ENCODE measurements around the gene MUC6. TPM values are rescaled to one million over a fixed set of nuclear protein-coding genes. Genes with fewer than 3 reads are reported as not detected.
A peak's percentile ranks its signal among the peaks of the same experiment; 100 is the strongest.

Gene MUC6
- total and polyA plus RNA-seq, 2 of the 8 experiments (the other 6 are each of a cell fraction or from before 2014, with no cell fraction given), result not detected

GRCh38 chr11:1053121-1053901, 16.8 kb upstream of the MUC6 start:
- Histone ChIP-seq H3K23ac (ENCODE audit: insufficient read length) (no peak overlapping the region), H2AFZ (ENCODE audit: low read length) (no peak overlapping the region), H2BK5ac (ENCODE audit: low read depth, low read length) (no peak overlapping the region), H3K9ac (replicated peaks in 1 of 4; ENCODE audit: extremely low read depth in 1 of 4, low read depth in 3 of 4, low read length in 3 of 4) (no peak overlapping the region), H3K4me3 (ENCODE audit: extremely low read depth in 1 of 4, insufficient read depth in 2 of 4, low read depth in 3 of 4, low read length in 4 of 4) (no peak overlapping the region), H4K5ac (ENCODE audit: insufficient read length, low read depth, low read length) (no peak overlapping the region), H3K56ac (replicated peaks; ENCODE audit: insufficient read length, low read depth, low read length) (no peak overlapping the region), H2BK120ac (replicated peaks; ENCODE audit: low read depth, low read length) (no peak overlapping the region), H2BK15ac (ENCODE audit: low read length) (no peak overlapping the region), H3K27me3 (replicated peaks in 1 of 4; ENCODE audit: control insufficient read depth in 3 of 4, extremely low read depth in 1 of 4, insufficient read depth in 3 of 4, low read length in 3 of 4) (no peaks in the 10 kb centered on the region), H3K9me3 (ENCODE audit: insufficient read depth in 2 of 2, low read depth in 1 of 2, low read length in 1 of 2) (no peaks in the 10 kb centered on the region), H3K36me3 (ENCODE audit: control insufficient read depth in 2 of 4, insufficient read depth in 4 of 4, low read length in 3 of 4) (no peaks in the 10 kb centered on the region), H2BK20ac (ENCODE audit: low read length) (no peak overlapping the region), H3K4me2 (ENCODE audit: insufficient read depth in 1 of 2, low read depth in 2 of 2, low read length in 2 of 2) (no peak overlapping the region), H2AK5ac (ENCODE audit: low read depth, low read length) (no peak overlapping the region), H3K18ac (ENCODE audit: extremely low read depth, low read length) (no peak overlapping the region; the same call in 1 of the 2 replicates), H3K79me2 (ENCODE audit: control insufficient read depth in 1 of 2, insufficient read depth in 2 of 2, low read length in 2 of 2) (no peaks in the 10 kb centered on the region), H3K23me2 (ENCODE audit: low read depth, low read length) (no peaks in the 10 kb centered on the region), H3K4me1 (replicated peaks in 1 of 4; ENCODE audit: control insufficient read depth in 3 of 4, insufficient read depth in 4 of 4, low read length in 3 of 4) (no peaks in the 10 kb centered on the region), H4K20me1 (replicated peaks in 1 of 2; ENCODE audit: control insufficient read depth in 1 of 2, insufficient read depth in 2 of 2, low read length in 2 of 2) (no peaks in the 10 kb centered on the region), H2BK12ac (ENCODE audit: low read depth, low read length) (no peak overlapping the region), H3K27ac (ENCODE audit: low read depth, low read length) (no peak overlapping the region), H4K91ac (replicated peaks; ENCODE audit: insufficient read length, low read length) (no peak overlapping the region), H3K79me1 (ENCODE audit: low read depth, low read length) (no peaks in the 10 kb centered on the region), H3K4ac (replicated peaks; ENCODE audit: insufficient read length, low read depth, low read length) (no peak overlapping the region), H3K14ac (ENCODE audit: insufficient read length) (no peak overlapping the region), H4K8ac (ENCODE audit: extremely low read depth, insufficient read depth, low read length) (peak overlapping the region; percentile 41; the same call in 1 of the 2 replicates)
- ChIA-PET POLR2A (ENCODE audit: partially characterized antibody) (interaction anchor here (0.5 to 1.2 kb wide), 3 partner anchors 182 to 298 kb away, joined by 3 to 4 read pairs (median 4); no protein-coding TSS in a partner anchor), CTCF (ENCODE audit: partially characterized antibody) (interaction anchor here (0.8 to 1.6 kb wide), 5 partner anchors 11 to 158 kb away, joined by 3 to 5 read pairs (median 3); no protein-coding TSS in a partner anchor)
- TF ChIP-seq SAP30 (IDR thresholded peaks at IDR 0.05; ENCODE audit: insufficient read depth, insufficient replicate concordance, low read length), result no peak
- no peak for TF ChIP-seq CTBP2 (IDR thresholded peaks at IDR 0.05; ENCODE audit: borderline replicate concordance, insufficient read depth, insufficient read length, low read length)
- TF ChIP-seq NRF1 (IDR thresholded peaks at IDR 0.05; ENCODE audit: low read depth, low read length), result no peak
- TF ChIP-seq GABPA (IDR thresholded peaks at IDR 0.05; ENCODE audit: borderline replicate concordance, insufficient read depth, low read length), result no peak
- no peak for TF ChIP-seq E2F6 (IDR thresholded peaks at IDR 0.05)
- no peak for TF ChIP-seq YY1 (IDR thresholded peaks at IDR 0.05; ENCODE audit: low read depth, low read length)
- TF ChIP-seq ASH2L (IDR thresholded peaks at IDR 0.05; ENCODE audit: low read length), result no peak
- no peak for FAIRE-seq
- whole genome bisulfite sequencing, 2 experiments (ENCODE audit: extremely low coverage in 1 of 2, insufficient coverage in 1 of 2, insufficient read length in 1 of 2, insufficient replicate concordance in 2 of 2, low coverage in 1 of 2, low lambda C conversion rate in 2 of 2, missing lambda C conversion rate in 1 of 2), result 89% methylated on average over 25 of the region's 25 CpGs; no CpG with 5 or more reads in 1 of the 2 experiments
- no peak for DNase-seq (ENCODE audit: low read depth in 1 of 2, low spot score in 2 of 2)

Measured in H1 (cell line).